IPS-11a (cell line): ENCODE data around the gene TOPAZ1.
"Not testable (repeated sequence)": the region's sequence is repeated elsewhere in the genome, so short reads cannot be mapped to it uniquely, and the experiment has no call there.

Experiments
- H3K4me3 ChIP-seq: one replicate; pipeline ENCODE4 v1.5.1; 2013; ENCODE audit warnings: low read depth, low read length, control low read depth

Gene TOPAZ1

GRCh38 chr3:44329946-44330345 is 88.3 kb downstream of the TOPAZ1 start:
- no peak overlapping the region for H3K4me3 ChIP-seq

GRCh38 chr3:44330444-44330843 is 88.8 kb downstream of the TOPAZ1 start:
- no peak overlapping the region for H3K4me3 ChIP-seq

GRCh38 chr3:44334326-44334725 is 92.6 kb downstream of the TOPAZ1 start:
- H3K4me3 ChIP-seq, result no peak overlapping the region

GRCh38 chr3:44337248-44337785 is 95.6 kb downstream of the TOPAZ1 start:
- peak overlapping the region; percentile 82 for H3K4me3 ChIP-seq

GRCh38 chr3:44338010-44338827 is 96.5 kb downstream of the TOPAZ1 start, which contains the start of gene TCAIM:
TSS of gene TCAIM (plus strand) at chr3:44338766. CDS start at chr3:44354783, 16,017 bp downstream.
- peak within 1 kb of the TSS; percentile 82 for H3K4me3 ChIP-seq

- H3K4me3 ChIP-seq, result peak overlapping the region; percentile 82
Measured at GRCh38 chr3:44338828-44339127, 97.1 kb downstream of the TOPAZ1 start.

- peak overlapping the region; percentile 82 for H3K4me3 ChIP-seq
Measured at GRCh38 chr3:44339181-44340057, 97.7 kb downstream of the TOPAZ1 start.

- H3K4me3 ChIP-seq, result no peak overlapping the region
Measured at GRCh38 chr3:44340058-44340395, 98.3 kb downstream of the TOPAZ1 start.

GRCh38 chr3:44342176-44342790 is 100.6 kb downstream of the TOPAZ1 start:
- no peak overlapping the region for H3K4me3 ChIP-seq

- H3K4me3 ChIP-seq, result no peak overlapping the region
Measured at GRCh38 chr3:44343421-44343820, 101.7 kb downstream of the TOPAZ1 start.

- not testable (repeated sequence) for H3K4me3 ChIP-seq
Measured at GRCh38 chr3:44346590-44346989, 104.9 kb downstream of the TOPAZ1 start.

GRCh38 chr3:44348993-44349392 is 107.3 kb downstream of the TOPAZ1 start:
- no peak overlapping the region for H3K4me3 ChIP-seq

- H3K4me3 ChIP-seq, result no peak overlapping the region
Measured at GRCh38 chr3:44353355-44353924, 111.8 kb downstream of the TOPAZ1 start.

- H3K4me3 ChIP-seq, result no peak overlapping the region
Measured at GRCh38 chr3:44355362-44356033, 113.8 kb downstream of the TOPAZ1 start.

- H3K4me3 ChIP-seq, result no peak overlapping the region
Measured at GRCh38 chr3:44359146-44359751, 117.6 kb downstream of the TOPAZ1 start.

- H3K4me3 ChIP-seq, result no peak overlapping the region
Measured at GRCh38 chr3:44363591-44363990, 121.9 kb downstream of the TOPAZ1 start.

GRCh38 chr3:44365952-44366351 is 124.3 kb downstream of the TOPAZ1 start:
- H3K4me3 ChIP-seq, result no peak overlapping the region

GRCh38 chr3:44375450-44375849 is 133.8 kb downstream of the TOPAZ1 start:
- no peak overlapping the region for H3K4me3 ChIP-seq
